HepG2 (cell line): Measurements from ENCODE around the gene CHMP5. TPM values are rescaled to one million over a fixed set of nuclear protein-coding genes. Genes with fewer than 3 reads are reported as not detected.

Experiments
- ATAC-seq: fragments of 200-7000 bp; cut with Tn5 transposase; 3 replicates; pipeline ENCODE4 v1.9.1; 2020; ENCODE audit warnings: mild to moderate bottlenecking, moderate library complexity
- BruUV-seq: library from RNA; stranded (reverse); fragments of 400-500 nt; replicated peaks from 2 replicates; lab custom pipeline; 2021; lab: Mats Ljungman, UMichigan
- CTCF ChIA-PET: fragments of 300-600 bp; formaldehyde crosslinking; extraction: SDS; loops from one replicate; lab custom pipeline; 2021; ENCODE audit warnings: low total read pairs, inconsistent platforms, low intra/inter-chr PET ratio; lab: Yijun Ruan, JAX
- POLR2A ChIA-PET: fragments of 350-600 bp; sonication (Branson Sonifier 250); formaldehyde crosslinking; loops from one replicate; lab custom pipeline; 2020; ENCODE audit warnings: antibody characterized with exemption, inconsistent platforms; lab: Yijun Ruan, JAX
- DNase-seq: peaks from one replicate; pipeline ENCODE4 v3.0.0-alpha.2; 2015; ENCODE audit warnings: low spot score
- FAIRE-seq: peaks from 3 replicates; lab custom pipeline; 2011; peaks lifted over from hg19 to GRCh38; lab: Jason Lieb, UNC
- H2AFZ ChIP-seq: one replicate; pipeline ENCODE4 v1.6.1; 2011; ENCODE audit warnings: low read length, inconsistent platforms
- H3K27ac ChIP-seq: fragments of 300-600 bp; 3 replicates; pipeline ENCODE4 v1.8.0; 2011; ENCODE audit warnings: mixed run types, mild to moderate bottlenecking, mixed read lengths, low read length, inconsistent platforms; ENCODE audit not compliant: insufficient read depth; ENCODE audit errors: extremely low read length
- H3K27me3 ChIP-seq, 2 experiments: fragments of 200-600 bp in 1 of 2; 2 replicates in 1 of 2; 3 replicates in 1 of 2; pipeline versions ENCODE4 v1.6.0 to v1.8.0; 2011; ENCODE audit warnings: low read length in 2 of 2, mild to moderate bottlenecking in 2 of 2, moderate library complexity in 2 of 2, inconsistent platforms in 1 of 2; ENCODE audit not compliant: insufficient read depth in 2 of 2, control insufficient read depth in 1 of 2
- H3K36me3 ChIP-seq, 2 experiments: fragments of 200-600 bp in 1 of 2; replicated peaks in 1 of 2; 2 replicates in 1 of 2; 3 replicates in 1 of 2; pipeline versions ENCODE4 v1.5.1 to v1.8.0; 2011; ENCODE audit warnings: low read length in 2 of 2, inconsistent platforms in 1 of 2; ENCODE audit not compliant: insufficient read depth in 2 of 2, control insufficient read depth in 1 of 2
- H3K4me1 ChIP-seq: 2 replicates; pipeline ENCODE4 v1.5.1; 2012; ENCODE audit warnings: low read length, inconsistent platforms; ENCODE audit not compliant: insufficient read depth
- H3K4me2 ChIP-seq: 2 replicates; pipeline ENCODE4 v1.6.0; 2011; ENCODE audit warnings: low read depth, low read length, inconsistent platforms
- H3K4me3 ChIP-seq, 3 experiments: fragments of 200-600 bp in 1 of 3; sonication (generic), shearing (Covaris generic) in 1 of 3; replicated peaks in 1 of 3; 2 replicates each; pipeline ENCODE4 v1.5.1; 2011 to 2016; ENCODE audit warnings: low read length in 3 of 3, inconsistent platforms in 2 of 3, low read depth in 2 of 3, mild to moderate bottlenecking in 2 of 3, control low read depth in 1 of 3, mixed read lengths in 1 of 3; ENCODE audit not compliant: insufficient read depth in 1 of 3
- H3K79me2 ChIP-seq: one replicate; pipeline ENCODE4 v1.6.1; 2011; ENCODE audit warnings: low read length, inconsistent platforms; ENCODE audit not compliant: insufficient read depth
- H3K9ac ChIP-seq: 2 replicates; pipeline ENCODE4 v1.6.0; 2011; ENCODE audit warnings: mild to moderate bottlenecking, low read depth, low read length, inconsistent platforms; ENCODE audit not compliant: insufficient read depth
- H3K9me3 ChIP-seq: 2 replicates; pipeline ENCODE4 v1.5.1; 2012; ENCODE audit warnings: mild to moderate bottlenecking, low read length
- H4K20me1 ChIP-seq: 2 replicates; pipeline ENCODE4 v1.6.0; 2011; ENCODE audit warnings: inconsistent platforms, mild to moderate bottlenecking, low read length, moderate library complexity; ENCODE audit not compliant: insufficient read depth
- ATF4 ChIP-seq, 2 experiments: fragments of 450-650 bp in 1 of 2; sonication (generic) in 1 of 2; formaldehyde crosslinking; IDR thresholded peaks; 2 replicates each; pipeline versions ENCODE4 v1.5.0 to v1.8.0; 2020 to 2022; ENCODE audit warnings: mild to moderate bottlenecking in 1 of 2, missing genetic modification reagents in 1 of 2
- CAMTA2 ChIP-seq: sonication (generic); formaldehyde crosslinking; IDR thresholded peaks from 2 replicates; pipeline ENCODE4 v1.4.0; 2020; ENCODE audit warnings: mild to moderate bottlenecking, missing genetic modification reagents, borderline replicate concordance
- GPBP1L1 ChIP-seq: sonication (generic); formaldehyde crosslinking; IDR thresholded peaks from 2 replicates; pipeline ENCODE4 v1.5.0; 2020; ENCODE audit warnings: mild to moderate bottlenecking, missing genetic modification reagents
- KDM2A ChIP-seq: sonication (generic); formaldehyde crosslinking; IDR thresholded peaks from 2 replicates; pipeline ENCODE4 v1.4.0; 2020; ENCODE audit warnings: low read depth, missing genetic modification reagents, borderline replicate concordance
- KMT2A ChIP-seq: sonication (generic); formaldehyde crosslinking; IDR thresholded peaks from 2 replicates; pipeline ENCODE4 v1.4.0; 2020; ENCODE audit warnings: missing genetic modification reagents
- NFE2 ChIP-seq: sonication (generic); formaldehyde crosslinking; IDR thresholded peaks from 2 replicates; pipeline ENCODE4 v1.4.0; 2020; ENCODE audit warnings: missing genetic modification reagents
- PAWR ChIP-seq: sonication (generic); formaldehyde crosslinking; IDR thresholded peaks from 2 replicates; pipeline ENCODE4 v1.4.0; 2020; ENCODE audit warnings: missing genetic modification reagents, mild to moderate bottlenecking, borderline replicate concordance
- SMARCE1 ChIP-seq: fragments of 450-650 bp; IDR thresholded peaks from 2 replicates; pipeline ENCODE4 v1.6.1; 2017; ENCODE audit warnings: borderline replicate concordance
- ZFP62 ChIP-seq: sonication (generic); formaldehyde crosslinking; IDR thresholded peaks from 2 replicates; pipeline ENCODE4 v1.4.0; 2020; ENCODE audit warnings: missing genetic modification reagents
- ZNF335 ChIP-seq: sonication (generic); formaldehyde crosslinking; IDR thresholded peaks from 2 replicates; pipeline ENCODE4 v1.4.0; 2020; ENCODE audit warnings: missing genetic modification reagents
- ZNF773 ChIP-seq: sonication (generic); formaldehyde crosslinking; IDR thresholded peaks from 2 replicates; pipeline ENCODE4 v1.4.0; 2020; ENCODE audit warnings: missing genetic modification reagents, borderline replicate concordance
- WGBS: methylation state at CpG from one replicate; pipeline ENCODE4 v1.1.6; 2017; ENCODE audit warnings: low lambda C conversion rate; 5-methylcytosine and 5-hydroxymethylcytosine counted together
- in situ Hi-C: cut with HindIII; loops from 2 replicates; pipeline ENCODE4 v1.10.0; 2017; ENCODE audit warnings: low pct_unique_long_range_greater_than_20kb; ENCODE audit not compliant: extremely low pct_ligation_motif_present
- intact Hi-C: fragments of 100-400 bp; cut with micrococcal nuclease; formaldehyde crosslinking; loops from one replicate; pipeline ENCODE4 v1.10.0; 2022; ENCODE audit not compliant: unreplicated experiment
- polyA plus RNA-seq, 8 experiments: library from polyadenylated mRNA; depleted of rRNA in 3 of 8; stranded (reverse) in 7 of 8; unstranded in 1 of 8; fragments of >200 nt; fragmentation: Illumina TruSeq in 4 of 8; extraction: Trizol in 4 of 8; gene quantifications; 2 replicates each; pipeline versions ENCODE4 v1.2.1 to v1.2.3, GENCODE V29; 2011 to 2016; ENCODE audit warnings: low read depth in 4 of 8, missing spikeins in 1 of 8, mixed read lengths in 1 of 8; ENCODE audit not compliant: insufficient read depth in 1 of 8
- total RNA-seq, 5 experiments: library from RNA; depleted of rRNA; stranded (reverse); fragments of >200 nt; fragmentation: Illumina TruSeq; extraction: Trizol; gene quantifications; 2 replicates each; pipeline ENCODE4 v1.2.3, GENCODE V29; 2016; ENCODE audit warnings: low read depth in 1 of 5
- TF ChIP-seq, protein P1 (sequence below): fragments of 450-650 bp; IDR thresholded peaks from 2 replicates; pipeline ENCODE4 v1.6.1; 2016
- TF ChIP-seq, protein P2 (sequence below): IDR thresholded peaks from 2 replicates; pipeline ENCODE4 v1.6.1; 2018; ENCODE audit warnings: missing genetic modification reagents

The CHMP5 gene
- total and polyA plus RNA-seq, 2 of the 13 experiments (the other 11 are each of a cell fraction or from before 2014, with no cell fraction given) = 46.0 to 57.3 TPM

GRCh38 chr9:33291901-33292300, 27.1 kb downstream of the CHMP5 start:
- TF ChIP-seq KDM2A (CRISPR knock-in tag) = no peak
- TF ChIP-seq SMARCE1 = no peak
- 0 out of 2 replicates have a peak, but pooled peaks have one; percentile 6 for TF ChIP-seq ZNF335 (CRISPR knock-in tag)
- in situ Hi-C loops = loop anchor here (10.0 kb wide), 1 partner anchor 173 kb away; no protein-coding TSS in a partner anchor
- DNase-seq (no peak), ATAC-seq (no peak), FAIRE-seq (no peak)
- H3K4me3 ChIP-seq = peak overlapping the region in 1 of 3 experiments; percentile 75; a peak in 2 of 6 replicates
- ChIA-PET POLR2A (no interaction called here), CTCF (no interaction called here)
- no peak overlapping the region for H2AFZ ChIP-seq
- H3K27ac ChIP-seq = peak overlapping the region; percentile 77
- H3K36me3 ChIP-seq = peaks cover 4 to 29% of the 10 kb centered on the region in 2 experiments; a peak in 4 of 5 replicates
- H3K4me2 ChIP-seq = peak overlapping the region; percentile 75
- 77% methylated on average over 5 of the region's 5 CpGs for WGBS
- intact Hi-C loops = loop anchor here (2.0 kb wide), 1 partner anchor 181 kb away; the partner anchor contains the start of gene NOL6
- H3K27me3 ChIP-seq = no peaks in the 10 kb centered on the region
- H3K4me1 ChIP-seq = peaks cover 74% of the 10 kb centered on the region
- H3K9me3 ChIP-seq = no peaks in the 10 kb centered on the region
- H3K9ac ChIP-seq = peak overlapping the region; percentile 14; the same call in 1 of the 2 replicates
- peaks cover 62% of the 10 kb centered on the region for H3K79me2 ChIP-seq
- no TSS peak for BruUV-seq
- H4K20me1 ChIP-seq = no peaks in the 10 kb centered on the region

- intact Hi-C loops = no loop called here
- TF ChIP-seq ZFP62 (CRISPR knock-in tag) (no peak), PAWR (no peak), ZNF773 (no peak), NFE2 (CRISPR knock-in tag) (no peak), CAMTA2 (no peak), KMT2A (CRISPR knock-in tag) (no peak), GPBP1L1 (CRISPR knock-in tag) (no peak), ATF4 (CRISPR knock-in tag; IDR thresholded peaks at IDR 0.05) (no peak)
- TF ChIP-seq, protein P1, sequence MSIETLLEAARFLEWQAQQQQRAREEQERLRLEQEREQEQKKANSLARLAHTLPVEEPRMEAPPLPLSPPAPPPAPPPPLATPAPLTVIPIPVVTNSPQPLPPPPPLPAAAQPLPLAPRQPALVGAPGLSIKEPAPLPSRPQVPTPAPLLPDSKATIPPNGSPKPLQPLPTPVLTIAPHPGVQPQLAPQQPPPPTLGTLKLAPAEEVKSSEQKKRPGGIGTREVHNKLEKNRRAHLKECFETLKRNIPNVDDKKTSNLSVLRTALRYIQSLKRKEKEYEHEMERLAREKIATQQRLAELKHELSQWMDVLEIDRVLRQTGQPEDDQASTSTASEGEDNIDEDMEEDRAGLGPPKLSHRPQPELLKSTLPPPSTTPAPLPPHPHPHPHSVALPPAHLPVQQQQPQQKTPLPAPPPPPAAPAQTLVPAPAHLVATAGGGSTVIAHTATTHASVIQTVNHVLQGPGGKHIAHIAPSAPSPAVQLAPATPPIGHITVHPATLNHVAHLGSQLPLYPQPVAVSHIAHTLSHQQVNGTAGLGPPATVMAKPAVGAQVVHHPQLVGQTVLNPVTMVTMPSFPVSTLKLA = no peak
- TF ChIP-seq, protein P2, sequence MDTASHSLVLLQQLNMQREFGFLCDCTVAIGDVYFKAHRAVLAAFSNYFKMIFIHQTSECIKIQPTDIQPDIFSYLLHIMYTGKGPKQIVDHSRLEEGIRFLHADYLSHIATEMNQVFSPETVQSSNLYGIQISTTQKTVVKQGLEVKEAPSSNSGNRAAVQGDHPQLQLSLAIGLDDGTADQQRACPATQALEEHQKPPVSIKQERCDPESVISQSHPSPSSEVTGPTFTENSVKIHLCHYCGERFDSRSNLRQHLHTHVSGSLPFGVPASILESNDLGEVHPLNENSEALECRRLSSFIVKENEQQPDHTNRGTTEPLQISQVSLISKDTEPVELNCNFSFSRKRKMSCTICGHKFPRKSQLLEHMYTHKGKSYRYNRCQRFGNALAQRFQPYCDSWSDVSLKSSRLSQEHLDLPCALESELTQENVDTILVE (CRISPR knock-in tag) = no peak
Measured at GRCh38 chr9:33293782-33294181, 28.9 kb downstream of the CHMP5 start.

More at GRCh38 chr9:33293782-33294181, 28.9 kb downstream of the CHMP5 start:
- BruUV-seq = no TSS peak
- Histone ChIP-seq H3K4me3 (peak overlapping the region in 1 of 3 experiments; percentile 8; a peak in 2 of 6 replicates), H3K27ac (peak overlapping the region; percentile 77), H4K20me1 (no peaks in the 10 kb centered on the region), H3K79me2 (peaks cover 79% of the 10 kb centered on the region), H3K9me3 (no peaks in the 10 kb centered on the region), H3K9ac (peak overlapping the region; percentile 50; the same call in 1 of the 2 replicates), H3K4me1 (peaks cover 85% of the 10 kb centered on the region), H3K4me2 (peak overlapping the region; percentile 75), H3K27me3 (no peaks in the 10 kb centered on the region), H3K36me3 (peaks cover 10 to 48% of the 10 kb centered on the region in 2 experiments), H2AFZ (no peak overlapping the region)
- in situ Hi-C loops = loop anchor here (10.0 kb wide), 1 partner anchor 171 kb away; no protein-coding TSS in a partner anchor
- CTCF ChIA-PET = no interaction called here
- POLR2A ChIA-PET = interaction anchor here (1.0 kb wide), 1 partner anchor 30 kb away, joined by 4 read pairs; the partner anchor contains the start of gene BAG1
- 5% methylated on average over 2 of the region's 2 CpGs for WGBS
- peak; percentile 89 for DNase-seq
- FAIRE-seq = peak; percentile 43
- 0 out of 3 replicates have a peak, but pooled peaks have one; percentile 3 for ATAC-seq
